Psoas muscle (tissue), 8 donors: Measurements from ENCODE around the gene CLSTN2. TPM values are rescaled to one million over a fixed set of nuclear protein-coding genes. Genes with fewer than 3 reads are reported as not detected.

Experiments used
- ATAC-seq, 4 donors: fragments of 200-7000 bp; cut with Tn5 transposase; one replicate each; pipeline ENCODE4 v1.9.1; 2020; ENCODE audit warnings: moderate library complexity in 3 of 4, mild to moderate bottlenecking in 2 of 4
- DNase-seq, 2 donors: peaks; one replicate each; pipeline ENCODE4 v3.0.0-alpha.2; 2020
- H3K27ac ChIP-seq: fragments of 200-600 bp; one replicate; pipeline ENCODE4 v1.8.0; 2022
- H3K27me3 ChIP-seq, 3 donors: fragments of 200-600 bp in 1 of 3; one replicate each; pipeline versions ENCODE4 v1.6.1 to v1.8.0; 2013 to 2022; ENCODE audit warnings: low read length in 2 of 3, mild to moderate bottlenecking in 2 of 3, moderate library complexity in 1 of 3; ENCODE audit not compliant: insufficient read depth in 3 of 3
- H3K36me3 ChIP-seq, 2 donors: fragments of 200-600 bp in 1 of 2; one replicate each; pipeline versions ENCODE4 v1.6.1 to v1.8.0; 2013 to 2022; ENCODE audit warnings: low read depth in 1 of 2, mild to moderate bottlenecking in 1 of 2, moderate library complexity in 1 of 2; ENCODE audit not compliant: insufficient read depth in 1 of 2
- H3K4me1 ChIP-seq: fragments of 200-600 bp; one replicate; pipeline ENCODE4 v1.8.0; 2022
- H3K4me3 ChIP-seq: fragments of 200-600 bp; one replicate; pipeline ENCODE4 v1.8.0; 2022; ENCODE audit warnings: mild to moderate bottlenecking
- H3K9me3 ChIP-seq: fragments of 200-600 bp; one replicate; pipeline ENCODE4 v1.8.0; 2022
- WGBS, 3 donors: extraction: QIAGEN DNeasy Blood & Tissue Kit; methylation state at CpG; one replicate each; pipeline versions ENCODE4 v1.1.6 to v1.1.7; 2013; 5-methylcytosine and 5-hydroxymethylcytosine counted together
- intact Hi-C, 2 donors: fragments of 100-400 bp; cut with DNase I; formaldehyde crosslinking; loops; one replicate each; pipeline versions ENCODE4 v1.11.0 to v1.14.2; 2022
- polyA plus RNA-seq, 3 donors: library from polyadenylated mRNA; stranded (reverse); fragments of 200-250 nt; gene quantifications; one replicate each; pipeline ENCODE4 v1.2.3, GENCODE V29; 2013
- total RNA-seq, 4 donors: library from RNA; stranded (reverse); fragmentation: NEBNext Ultra II Directional in 2 of 4; extraction: Animal tissue kit (Norgen Biotek cat#: 25700) in 2 of 4; gene quantifications; one replicate each; pipeline versions ENCODE4 v1.2.1 to v1.2.4, GENCODE V29; 2021 to 2023
- TF ChIP-seq, protein P1 (sequence below): fragments of 200-600 bp; IDR thresholded peaks from one replicate; pipeline ENCODE4 v1.8.0; 2022; ENCODE audit warnings: antibody characterized with exemption
- donor health status: healthy with polysubstance abuse.
- donor health status: DM: no; HTN: no; CAD: no; lungs with moderate emphysema.
- donor health status: Bipolar disorder and iron deficiency.
- donor health status: healthy.
- donor health status: DM: yes; HTN: yes; CAD: no.
- donor health status: DM: no; HTN: no; CAD: no.
- donor health status: DM: no; HTN: no; CAD: no.
- donor health status: DM: yes; HTN: yes; CAD: no.

The CLSTN2 gene
- total and polyA plus RNA-seq, 7 donors, result 0.24 to 5.0 (median 1.5) TPM

DNA sequence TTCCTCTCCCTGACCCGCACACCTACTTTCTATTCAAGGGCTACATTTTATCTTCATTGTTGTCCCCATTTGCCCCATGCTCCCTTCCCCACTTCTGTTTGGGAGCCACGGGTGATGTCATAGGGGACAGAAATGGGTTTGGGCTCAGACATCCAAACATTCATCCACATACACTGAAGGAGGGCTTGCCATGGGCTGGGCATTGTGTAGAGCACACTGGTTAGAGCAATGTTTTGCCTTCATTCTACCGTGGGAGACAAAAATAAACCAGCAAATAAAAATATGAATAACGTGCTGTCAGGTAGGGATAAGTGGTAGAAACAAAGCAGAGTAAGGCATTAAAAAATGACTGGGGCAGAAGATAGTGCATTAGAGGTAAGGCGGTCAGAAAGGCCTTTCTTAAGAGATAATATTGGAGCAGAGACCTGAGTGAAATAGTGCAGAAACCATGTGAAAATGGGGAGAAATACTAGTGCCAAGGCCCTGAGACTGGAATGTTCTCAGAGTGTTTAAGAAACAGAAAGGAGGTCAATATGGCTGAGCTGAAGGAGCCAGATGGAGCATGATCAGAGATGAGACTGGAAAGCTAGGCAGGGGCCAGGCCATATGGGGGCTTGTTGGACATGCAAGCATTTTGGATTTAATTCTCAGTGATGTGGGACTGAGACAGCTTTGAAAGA lies 40.9 kb upstream of the CLSTN2 start:
- no peak overlapping the region for H3K4me3 ChIP-seq
- DNase-seq (no peak), ATAC-seq (peak in 2 of 4 donors; percentile 57 to 64)
- TF ChIP-seq, protein P1, sequence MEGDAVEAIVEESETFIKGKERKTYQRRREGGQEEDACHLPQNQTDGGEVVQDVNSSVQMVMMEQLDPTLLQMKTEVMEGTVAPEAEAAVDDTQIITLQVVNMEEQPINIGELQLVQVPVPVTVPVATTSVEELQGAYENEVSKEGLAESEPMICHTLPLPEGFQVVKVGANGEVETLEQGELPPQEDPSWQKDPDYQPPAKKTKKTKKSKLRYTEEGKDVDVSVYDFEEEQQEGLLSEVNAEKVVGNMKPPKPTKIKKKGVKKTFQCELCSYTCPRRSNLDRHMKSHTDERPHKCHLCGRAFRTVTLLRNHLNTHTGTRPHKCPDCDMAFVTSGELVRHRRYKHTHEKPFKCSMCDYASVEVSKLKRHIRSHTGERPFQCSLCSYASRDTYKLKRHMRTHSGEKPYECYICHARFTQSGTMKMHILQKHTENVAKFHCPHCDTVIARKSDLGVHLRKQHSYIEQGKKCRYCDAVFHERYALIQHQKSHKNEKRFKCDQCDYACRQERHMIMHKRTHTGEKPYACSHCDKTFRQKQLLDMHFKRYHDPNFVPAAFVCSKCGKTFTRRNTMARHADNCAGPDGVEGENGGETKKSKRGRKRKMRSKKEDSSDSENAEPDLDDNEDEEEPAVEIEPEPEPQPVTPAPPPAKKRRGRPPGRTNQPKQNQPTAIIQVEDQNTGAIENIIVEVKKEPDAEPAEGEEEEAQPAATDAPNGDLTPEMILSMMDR, result no peak
- no peaks in the 10 kb centered on the region for H3K9me3 ChIP-seq
- H3K36me3 ChIP-seq, result no peaks in the 10 kb centered on the region
- no peaks in the 10 kb centered on the region for H3K27me3 ChIP-seq
- H3K4me1 ChIP-seq, result no peaks in the 10 kb centered on the region
- H3K27ac ChIP-seq, result no peak overlapping the region
- 54 to 76% (median 62%) methylated on average over 5 of the region's 5 CpGs for WGBS, 3 donors
- intact Hi-C loops, result no loop called here

DNA sequence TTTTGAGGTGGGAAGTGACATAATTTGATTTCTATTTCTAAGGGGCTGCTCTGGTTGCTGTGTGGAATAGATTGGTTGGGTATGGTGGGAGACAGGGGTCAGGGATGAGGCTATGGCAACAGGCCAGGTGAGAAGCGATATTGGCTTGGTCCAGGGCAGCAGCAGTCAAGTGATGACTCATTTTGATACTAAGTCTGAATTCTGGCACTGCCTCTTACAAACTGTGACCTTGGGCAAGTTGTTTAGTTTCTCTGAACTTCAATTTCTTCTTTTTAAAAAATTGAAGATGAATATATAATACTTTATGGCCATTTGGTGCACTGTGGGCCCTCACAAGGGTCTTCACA lies 40.4 kb upstream of the CLSTN2 start:
- H3K36me3 ChIP-seq, result no peaks in the 10 kb centered on the region
- intact Hi-C loops, result no loop called here
- H3K4me3 ChIP-seq, result no peak overlapping the region
- no peaks in the 10 kb centered on the region for H3K4me1 ChIP-seq
- ATAC-seq, result peak in 2 of 4 donors; percentile 49 to 60
- TF ChIP-seq, protein P1, result no peak
- WGBS, 3 donors, result 11 to 46% (median 20%) methylated on average over 1 of the region's 1 CpG
- H3K27me3 ChIP-seq, result no peaks in the 10 kb centered on the region
- no peak overlapping the region for H3K27ac ChIP-seq
- DNase-seq, result peak in 1 of 2 donors; percentile 36
- no peaks in the 10 kb centered on the region for H3K9me3 ChIP-seq

DNA sequence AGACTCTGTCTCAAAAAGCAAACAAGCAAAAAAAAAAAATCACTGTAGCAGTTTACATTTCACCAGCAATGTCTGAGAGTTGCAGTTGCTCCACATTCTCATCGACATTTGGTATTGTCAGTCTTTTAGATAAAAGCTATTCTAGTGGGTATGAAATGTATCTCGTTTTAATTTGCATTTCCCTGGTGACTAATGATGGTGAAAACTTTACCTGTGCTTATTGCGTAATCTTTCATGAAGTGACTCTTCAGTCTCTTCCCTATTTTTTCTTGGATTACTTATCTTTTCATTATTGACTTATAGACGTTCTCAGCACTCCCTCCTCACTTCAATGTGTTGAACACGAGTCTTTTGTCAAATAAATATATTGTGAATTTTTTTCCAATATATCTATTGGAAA lies 37.2 kb upstream of the CLSTN2 start:
- Histone ChIP-seq H3K27me3 (no peaks in the 10 kb centered on the region), H3K36me3 (no peaks in the 10 kb centered on the region), H3K27ac (no peak overlapping the region), H3K4me3 (no peak overlapping the region), H3K9me3 (no peaks in the 10 kb centered on the region), H3K4me1 (no peaks in the 10 kb centered on the region)
- DNase-seq (no peak), ATAC-seq (no peak)
- intact Hi-C loops, result no loop called here
- WGBS, 3 donors, result 80 to 84% (median 81%) methylated on average over 5 of the region's 5 CpGs
- TF ChIP-seq, protein P1, result no peak

DNA sequence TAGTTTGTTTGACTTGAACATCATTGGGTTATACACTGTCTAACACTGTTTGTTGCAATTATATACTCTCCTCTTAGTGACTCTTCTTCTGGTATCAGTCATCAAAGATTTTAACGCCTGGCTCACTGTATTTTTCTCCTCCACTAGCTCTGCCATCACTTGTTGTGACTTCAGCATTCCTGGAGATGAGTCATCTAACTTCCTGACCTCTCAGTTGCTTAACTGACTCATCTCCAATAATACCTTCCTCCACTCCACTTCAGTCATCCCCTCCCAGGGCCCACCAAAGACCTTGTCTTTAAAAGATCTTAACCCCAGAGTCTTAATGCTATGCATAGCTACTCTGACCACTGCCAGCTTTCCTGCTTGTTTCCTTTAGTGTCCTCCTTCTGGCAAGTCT lies 28.6 kb upstream of the CLSTN2 start:
- ATAC-seq, result peak; percentile 77 to 83 (median 80)
- Histone ChIP-seq H3K27ac (no peak overlapping the region), H3K27me3 (no peaks in the 10 kb centered on the region), H3K36me3 (no peaks in the 10 kb centered on the region), H3K4me3 (no peak overlapping the region), H3K9me3 (no peaks in the 10 kb centered on the region), H3K4me1 (no peaks in the 10 kb centered on the region)
- 38 to 58% (median 45%) methylated on average over 1 of the region's 1 CpG for WGBS, 3 donors
- DNase-seq, result no peak
- intact Hi-C loops, result no loop called here
- TF ChIP-seq, protein P1, result no peak

DNA sequence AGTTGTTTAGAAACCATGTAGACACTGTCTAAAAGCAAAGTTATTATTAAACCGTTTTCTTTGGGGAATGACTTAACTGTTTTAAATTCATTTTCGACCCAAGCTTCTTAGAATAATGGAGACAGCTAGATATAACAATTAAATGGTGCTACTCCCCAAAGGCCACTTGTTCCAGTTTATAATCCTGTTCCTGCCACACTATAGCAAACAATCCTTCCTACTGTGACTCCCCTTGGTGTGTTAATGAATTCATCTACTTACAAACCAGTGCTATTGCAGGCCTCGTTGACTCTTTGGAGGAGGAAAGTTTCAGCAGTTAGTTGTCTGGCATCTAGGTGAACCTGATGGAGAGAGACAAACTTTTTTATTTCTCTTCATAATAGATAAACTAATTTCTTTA lies 25.2 kb upstream of the CLSTN2 start:
- ATAC-seq (no peak), DNase-seq (no peak)
- WGBS, 3 donors, result 69 to 71% (median 70%) methylated on average over 3 of the region's 3 CpGs
- Histone ChIP-seq H3K27me3 (no peaks in the 10 kb centered on the region), H3K4me1 (no peaks in the 10 kb centered on the region), H3K9me3 (no peaks in the 10 kb centered on the region), H3K4me3 (no peak overlapping the region), H3K27ac (no peak overlapping the region), H3K36me3 (no peaks in the 10 kb centered on the region)
- TF ChIP-seq, protein P1, result no peak
- intact Hi-C loops, result no loop called here
